Heart left ventricle (tissue), 13 donors: ENCODE data around the gene SMIM23.

Experiments used
- CTCF ChIP-seq, 12 donors: fragments of 200-600 bp; sonication (generic) in 4 of 12; IDR thresholded peaks; one replicate each; pipeline versions ENCODE4 v1.5.0 to v1.8.0; 2018 to 2022; ENCODE audit warnings: antibody characterized with exemption in 12 of 12, mild to moderate bottlenecking in 5 of 12
- POLR2A ChIP-seq, 2 donors: fragments of 450-650 bp; IDR thresholded peaks; one replicate each; pipeline ENCODE4 v1.6.1; 2017; ENCODE audit warnings: antibody characterized with exemption in 2 of 2, mild to moderate bottlenecking in 2 of 2, moderate library complexity in 2 of 2
- donor health status: ischemic (EF 13 %, LVEDD 7.1; RV severe dilation, severe dysfunction).
- donor health status: DM: no; HTN: yes; CAD: no.
- donor health status: DM: no; HTN: no; CAD: no.
- donor health status: ischemic (EF 25% LVEDD 6.9; RV normal size, moderate dysfunction).
- donor health status: ischemic (EF 25% LVEDD 5.7; RV mildly dilated, moderate dysfunction).
- donor health status: ischemic (EF 35%, LVEDD 5.7; RV mildly dilated, moderate dysfunction).
- donor health status: nonischemic (EF 11% LVEDD 7.7; RV severe dilation, severe dysfunction).
- donor health status: DM: yes; HTN: yes; CAD: no.
- donor health status: PGD.
- donor health status: ischemic (EF 29% LVEDD 5.4; RV normal size, mild dysfunction).
- donor health status: nonischemic (EF 23%, LVEDD 6.1; RV moderate dilation, normal function).

GRCh38 chr5:171759777-171760176 is 25.8 kb upstream of the SMIM23 start:
- TF ChIP-seq CTCF (IDR thresholded peaks at IDR 0.05), result no peak
- TF ChIP-seq POLR2A (IDR thresholded peaks at IDR 0.05), result no peak
